GM23338 (cell line): Measurements from ENCODE around the gene HOXC4. TPM values are rescaled to one million over a fixed set of nuclear protein-coding genes. Genes with fewer than 3 reads are reported as not detected.

Experiments used
- ATAC-seq: fragments of 200-7000 bp; cut with Tn5 transposase; 3 replicates; pipeline ENCODE4 v1.9.1; 2020
- DNase-seq: peaks from one replicate; pipeline ENCODE4 v3.0.0-alpha.2; 2015; ENCODE audit warnings: low spot score
- H2AFZ ChIP-seq: fragments of 200-600 bp; sonication (generic); 2 replicates; pipeline ENCODE4 v1.8.0; 2016; ENCODE audit warnings: antibody characterized with exemption, mild to moderate bottlenecking, moderate library complexity
- H3F3A ChIP-seq: fragments of 200-600 bp; sonication (generic); replicated peaks from 2 replicates; pipeline ENCODE4 v1.8.0; 2017; ENCODE audit warnings: antibody characterized with exemption, mixed run types, low read depth
- H3K27ac ChIP-seq: fragments of 200-600 bp; sonication (generic); 2 replicates; pipeline ENCODE4 v1.6.1; 2016; ENCODE audit warnings: low read depth
- H3K27me3 ChIP-seq: fragments of 200-600 bp; sonication (generic); 2 replicates; pipeline ENCODE4 v1.8.0; 2016; ENCODE audit warnings: mild to moderate bottlenecking, mixed run types, moderate library complexity; ENCODE audit not compliant: insufficient read depth
- H3K36me3 ChIP-seq: fragments of 200-600 bp; sonication (generic); 2 replicates; pipeline ENCODE4 v1.8.0; 2016; ENCODE audit warnings: mild to moderate bottlenecking; ENCODE audit not compliant: insufficient read depth
- H3K4me1 ChIP-seq: fragments of 200-600 bp; sonication (generic); 2 replicates; pipeline ENCODE4 v1.8.0; 2016; ENCODE audit warnings: mild to moderate bottlenecking, moderate library complexity; ENCODE audit not compliant: insufficient read depth
- H3K4me2 ChIP-seq: fragments of 200-600 bp; sonication (generic); 2 replicates; pipeline ENCODE4 v1.7.1; 2017; ENCODE audit warnings: mixed run types
- H3K4me3 ChIP-seq: fragments of 200-600 bp; sonication (generic); 2 replicates; pipeline ENCODE4 v1.6.1; 2016; ENCODE audit warnings: mixed run types
- H3K79me2 ChIP-seq: fragments of 200-600 bp; sonication (generic); replicated peaks from 2 replicates; pipeline ENCODE4 v1.8.0; 2017; ENCODE audit warnings: mild to moderate bottlenecking; ENCODE audit not compliant: insufficient read depth
- H3K9me2 ChIP-seq: fragments of 200-600 bp; sonication (generic); 2 replicates; pipeline ENCODE4 v1.8.0; 2017; ENCODE audit not compliant: insufficient read depth
- H4K20me1 ChIP-seq: fragments of 200-600 bp; sonication (generic); replicated peaks from 2 replicates; pipeline ENCODE4 v1.8.0; 2017; ENCODE audit warnings: mild to moderate bottlenecking; ENCODE audit not compliant: insufficient read depth
- H3K27ac Mint-ChIP-seq: 2 replicates; pipeline ENCODE4 v1.8.0; 2020; ENCODE audit warnings: inconsistent platforms, mild to moderate bottlenecking, moderate library complexity, mixed read lengths
- H3K27me3 Mint-ChIP-seq: 3 replicates; pipeline ENCODE4 v1.8.0; 2022; ENCODE audit warnings: low read depth, mild to moderate bottlenecking, moderate library complexity, mixed read lengths, inconsistent platforms; ENCODE audit not compliant: insufficient read depth, poor library complexity
- H3K36me3 Mint-ChIP-seq: 3 replicates; pipeline ENCODE4 v1.8.0; 2021; ENCODE audit warnings: low read depth, mild to moderate bottlenecking, inconsistent platforms, moderate library complexity, mixed read lengths
- H3K4me1 Mint-ChIP-seq: 3 replicates; pipeline ENCODE4 v1.8.0; 2020; ENCODE audit warnings: mild to moderate bottlenecking, inconsistent platforms, mixed read lengths
- H3K4me3 Mint-ChIP-seq: 3 replicates; pipeline ENCODE4 v1.8.0; 2021; ENCODE audit warnings: moderate library complexity, mild to moderate bottlenecking, inconsistent platforms, mixed read lengths
- H3K9me3 Mint-ChIP-seq: 3 replicates; pipeline ENCODE4 v1.8.0; 2020; ENCODE audit warnings: moderate library complexity, mild to moderate bottlenecking, inconsistent platforms, mixed read lengths
- EZH2 ChIP-seq: fragments of 200-600 bp; sonication (generic); IDR thresholded peaks from one replicate; pipeline ENCODE4 v1.8.0; 2017; ENCODE audit warnings: antibody characterized with exemption, mild to moderate bottlenecking, low read depth; ENCODE audit not compliant: unreplicated experiment
- EZH2phosphoT487 ChIP-seq: fragments of 200-600 bp; sonication (generic); IDR thresholded peaks from one replicate; pipeline ENCODE4 v1.8.1; 2018; ENCODE audit warnings: antibody characterized with exemption; ENCODE audit not compliant: unreplicated experiment
- NANOG ChIP-seq: IDR thresholded peaks from 2 replicates; pipeline ENCODE4 v1.6.1; 2016; ENCODE audit warnings: antibody characterized with exemption, borderline replicate concordance
- ZNF331 ChIP-seq: fragments of 250-450 bp; sonication (Bioruptor Pico); IDR thresholded peaks from 2 replicates; pipeline ENCODE4 v1.5.0; 2020; ENCODE audit warnings: low read depth, mild to moderate bottlenecking, moderate library complexity
- polyA plus RNA-seq: library from polyadenylated mRNA; unstranded; fragments of >200 nt; fragmentation: Nextera tagmentation; extraction: Ambion mirVana; gene quantifications from 2 replicates; pipeline ENCODE4 v1.2.1, GENCODE V29; 2016
- total RNA-seq: library from RNA; depleted of rRNA; stranded (reverse); fragments of >200 nt; shearing (Covaris generic); gene quantifications from 2 replicates; pipeline ENCODE4 v1.2.3, GENCODE V29; 2014
- TF ChIP-seq, protein P1 (sequence below): IDR thresholded peaks from 2 replicates; pipeline ENCODE4 v1.6.1; 2016; ENCODE audit warnings: antibody characterized with exemption
- TF ChIP-seq, protein P2 (sequence below): IDR thresholded peaks from one replicate; pipeline ENCODE4 v1.6.1; 2018; ENCODE audit warnings: antibody characterized with exemption; ENCODE audit not compliant: unreplicated experiment
- TF ChIP-seq, protein P3 (sequence below): fragments of 250-450 bp; sonication (Bioruptor Pico); IDR thresholded peaks from 2 replicates; pipeline ENCODE4 v1.5.0; 2020; ENCODE audit warnings: mild to moderate bottlenecking, moderate library complexity

The HOXC4 gene
- total and polyA plus RNA-seq, 2 experiments from 2014 or later: not detected

DNA sequence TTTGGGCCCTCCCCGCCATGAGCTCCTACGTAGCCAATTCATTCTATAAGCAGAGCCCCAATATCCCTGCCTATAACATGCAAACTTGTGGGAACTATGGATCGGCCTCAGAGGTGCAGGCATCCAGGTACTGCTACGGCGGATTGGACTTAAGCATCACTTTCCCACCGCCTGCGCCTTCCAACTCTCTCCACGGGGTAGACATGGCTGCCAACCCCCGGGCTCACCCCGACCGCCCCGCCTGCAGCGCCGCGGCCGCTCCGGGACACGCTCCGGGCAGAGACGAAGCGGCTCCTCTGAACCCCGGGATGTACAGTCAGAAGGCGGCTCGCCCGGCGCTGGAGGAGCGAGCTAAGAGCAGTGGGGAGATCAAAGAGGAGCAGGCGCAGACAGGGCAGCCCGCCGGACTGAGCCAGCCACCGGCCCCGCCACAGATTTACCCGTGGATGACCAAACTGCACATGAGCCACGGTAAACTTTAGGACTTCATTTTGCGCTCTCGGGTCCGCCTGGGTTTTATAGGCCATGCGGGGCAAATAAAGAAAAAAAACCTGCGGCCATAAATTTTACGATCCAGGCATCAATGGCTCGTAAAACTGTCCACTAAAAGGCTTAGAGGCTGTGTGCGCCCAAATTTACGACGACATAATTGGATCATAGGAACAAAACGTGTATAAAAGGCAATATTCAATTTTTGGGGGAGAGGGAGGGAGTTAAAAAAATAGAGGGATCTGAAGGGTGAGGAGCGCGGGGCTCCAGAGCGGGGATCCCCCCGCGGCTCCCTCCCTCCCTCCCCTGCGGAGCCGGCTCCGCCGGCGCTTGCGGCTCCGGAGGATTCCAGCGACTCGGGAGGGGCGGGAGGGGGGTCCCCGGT, 20.3 kb upstream of the HOXC4 start:
- TF ChIP-seq, protein P1, sequence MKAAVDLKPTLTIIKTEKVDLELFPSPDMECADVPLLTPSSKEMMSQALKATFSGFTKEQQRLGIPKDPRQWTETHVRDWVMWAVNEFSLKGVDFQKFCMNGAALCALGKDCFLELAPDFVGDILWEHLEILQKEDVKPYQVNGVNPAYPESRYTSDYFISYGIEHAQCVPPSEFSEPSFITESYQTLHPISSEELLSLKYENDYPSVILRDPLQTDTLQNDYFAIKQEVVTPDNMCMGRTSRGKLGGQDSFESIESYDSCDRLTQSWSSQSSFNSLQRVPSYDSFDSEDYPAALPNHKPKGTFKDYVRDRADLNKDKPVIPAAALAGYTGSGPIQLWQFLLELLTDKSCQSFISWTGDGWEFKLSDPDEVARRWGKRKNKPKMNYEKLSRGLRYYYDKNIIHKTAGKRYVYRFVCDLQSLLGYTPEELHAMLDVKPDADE: no peak
- TF ChIP-seq NANOG: no peak
- TF ChIP-seq, protein P2, sequence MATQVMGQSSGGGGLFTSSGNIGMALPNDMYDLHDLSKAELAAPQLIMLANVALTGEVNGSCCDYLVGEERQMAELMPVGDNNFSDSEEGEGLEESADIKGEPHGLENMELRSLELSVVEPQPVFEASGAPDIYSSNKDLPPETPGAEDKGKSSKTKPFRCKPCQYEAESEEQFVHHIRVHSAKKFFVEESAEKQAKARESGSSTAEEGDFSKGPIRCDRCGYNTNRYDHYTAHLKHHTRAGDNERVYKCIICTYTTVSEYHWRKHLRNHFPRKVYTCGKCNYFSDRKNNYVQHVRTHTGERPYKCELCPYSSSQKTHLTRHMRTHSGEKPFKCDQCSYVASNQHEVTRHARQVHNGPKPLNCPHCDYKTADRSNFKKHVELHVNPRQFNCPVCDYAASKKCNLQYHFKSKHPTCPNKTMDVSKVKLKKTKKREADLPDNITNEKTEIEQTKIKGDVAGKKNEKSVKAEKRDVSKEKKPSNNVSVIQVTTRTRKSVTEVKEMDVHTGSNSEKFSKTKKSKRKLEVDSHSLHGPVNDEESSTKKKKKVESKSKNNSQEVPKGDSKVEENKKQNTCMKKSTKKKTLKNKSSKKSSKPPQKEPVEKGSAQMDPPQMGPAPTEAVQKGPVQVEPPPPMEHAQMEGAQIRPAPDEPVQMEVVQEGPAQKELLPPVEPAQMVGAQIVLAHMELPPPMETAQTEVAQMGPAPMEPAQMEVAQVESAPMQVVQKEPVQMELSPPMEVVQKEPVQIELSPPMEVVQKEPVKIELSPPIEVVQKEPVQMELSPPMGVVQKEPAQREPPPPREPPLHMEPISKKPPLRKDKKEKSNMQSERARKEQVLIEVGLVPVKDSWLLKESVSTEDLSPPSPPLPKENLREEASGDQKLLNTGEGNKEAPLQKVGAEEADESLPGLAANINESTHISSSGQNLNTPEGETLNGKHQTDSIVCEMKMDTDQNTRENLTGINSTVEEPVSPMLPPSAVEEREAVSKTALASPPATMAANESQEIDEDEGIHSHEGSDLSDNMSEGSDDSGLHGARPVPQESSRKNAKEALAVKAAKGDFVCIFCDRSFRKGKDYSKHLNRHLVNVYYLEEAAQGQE: no peak
- TF ChIP-seq EZH2phosphoT487: peak; percentile 92
- TF ChIP-seq ZNF331 (CRISPR knock-in tag): no peak
- TF ChIP-seq, protein P3, sequence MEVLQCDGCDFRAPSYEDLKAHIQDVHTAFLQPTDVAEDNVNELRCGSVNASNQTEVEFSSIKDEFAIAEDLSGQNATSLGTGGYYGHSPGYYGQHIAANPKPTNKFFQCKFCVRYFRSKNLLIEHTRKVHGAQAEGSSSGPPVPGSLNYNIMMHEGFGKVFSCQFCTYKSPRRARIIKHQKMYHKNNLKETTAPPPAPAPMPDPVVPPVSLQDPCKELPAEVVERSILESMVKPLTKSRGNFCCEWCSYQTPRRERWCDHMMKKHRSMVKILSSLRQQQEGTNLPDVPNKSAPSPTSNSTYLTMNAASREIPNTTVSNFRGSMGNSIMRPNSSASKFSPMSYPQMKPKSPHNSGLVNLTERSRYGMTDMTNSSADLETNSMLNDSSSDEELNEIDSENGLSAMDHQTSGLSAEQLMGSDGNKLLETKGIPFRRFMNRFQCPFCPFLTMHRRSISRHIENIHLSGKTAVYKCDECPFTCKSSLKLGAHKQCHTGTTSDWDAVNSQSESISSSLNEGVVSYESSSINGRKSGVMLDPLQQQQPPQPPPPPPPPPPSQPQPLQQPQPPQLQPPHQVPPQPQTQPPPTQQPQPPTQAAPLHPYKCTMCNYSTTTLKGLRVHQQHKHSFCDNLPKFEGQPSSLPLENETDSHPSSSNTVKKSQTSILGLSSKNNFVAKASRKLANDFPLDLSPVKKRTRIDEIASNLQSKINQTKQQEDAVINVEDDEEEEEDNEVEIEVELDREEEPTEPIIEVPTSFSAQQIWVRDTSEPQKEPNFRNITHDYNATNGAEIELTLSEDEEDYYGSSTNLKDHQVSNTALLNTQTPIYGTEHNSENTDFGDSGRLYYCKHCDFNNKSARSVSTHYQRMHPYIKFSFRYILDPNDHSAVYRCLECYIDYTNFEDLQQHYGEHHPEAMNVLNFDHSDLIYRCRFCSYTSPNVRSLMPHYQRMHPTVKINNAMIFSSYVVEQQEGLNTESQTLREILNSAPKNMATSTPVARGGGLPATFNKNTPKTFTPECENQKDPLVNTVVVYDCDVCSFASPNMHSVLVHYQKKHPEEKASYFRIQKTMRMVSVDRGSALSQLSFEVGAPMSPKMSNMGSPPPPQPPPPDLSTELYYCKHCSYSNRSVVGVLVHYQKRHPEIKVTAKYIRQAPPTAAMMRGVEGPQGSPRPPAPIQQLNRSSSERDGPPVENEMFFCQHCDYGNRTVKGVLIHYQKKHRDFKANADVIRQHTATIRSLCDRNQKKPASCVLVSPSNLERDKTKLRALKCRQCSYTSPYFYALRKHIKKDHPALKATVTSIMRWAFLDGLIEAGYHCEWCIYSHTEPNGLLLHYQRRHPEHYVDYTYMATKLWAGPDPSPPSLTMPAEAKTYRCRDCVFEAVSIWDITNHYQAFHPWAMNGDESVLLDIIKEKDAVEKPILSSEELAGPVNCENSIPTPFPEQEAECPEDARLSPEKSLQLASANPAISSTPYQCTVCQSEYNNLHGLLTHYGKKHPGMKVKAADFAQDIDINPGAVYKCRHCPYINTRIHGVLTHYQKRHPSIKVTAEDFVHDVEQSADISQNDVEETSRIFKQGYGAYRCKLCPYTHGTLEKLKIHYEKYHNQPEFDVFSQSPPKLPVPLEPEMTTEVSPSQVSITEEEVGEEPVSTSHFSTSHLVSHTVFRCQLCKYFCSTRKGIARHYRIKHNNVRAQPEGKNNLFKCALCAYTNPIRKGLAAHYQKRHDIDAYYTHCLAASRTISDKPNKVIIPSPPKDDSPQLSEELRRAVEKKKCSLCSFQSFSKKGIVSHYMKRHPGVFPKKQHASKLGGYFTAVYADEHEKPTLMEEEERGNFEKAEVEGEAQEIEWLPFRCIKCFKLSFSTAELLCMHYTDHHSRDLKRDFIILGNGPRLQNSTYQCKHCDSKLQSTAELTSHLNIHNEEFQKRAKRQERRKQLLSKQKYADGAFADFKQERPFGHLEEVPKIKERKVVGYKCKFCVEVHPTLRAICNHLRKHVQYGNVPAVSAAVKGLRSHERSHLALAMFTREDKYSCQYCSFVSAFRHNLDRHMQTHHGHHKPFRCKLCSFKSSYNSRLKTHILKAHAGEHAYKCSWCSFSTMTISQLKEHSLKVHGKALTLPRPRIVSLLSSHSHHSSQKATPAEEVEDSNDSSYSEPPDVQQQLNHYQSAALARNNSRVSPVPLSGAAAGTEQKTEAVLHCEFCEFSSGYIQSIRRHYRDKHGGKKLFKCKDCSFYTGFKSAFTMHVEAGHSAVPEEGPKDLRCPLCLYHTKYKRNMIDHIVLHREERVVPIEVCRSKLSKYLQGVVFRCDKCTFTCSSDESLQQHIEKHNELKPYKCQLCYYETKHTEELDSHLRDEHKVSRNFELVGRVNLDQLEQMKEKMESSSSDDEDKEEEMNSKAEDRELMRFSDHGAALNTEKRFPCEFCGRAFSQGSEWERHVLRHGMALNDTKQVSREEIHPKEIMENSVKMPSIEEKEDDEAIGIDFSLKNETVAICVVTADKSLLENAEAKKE (CRISPR knock-in tag): no peak
- peak; percentile 98 for TF ChIP-seq EZH2
- Mint-ChIP-seq H3K27me3 (peaks cover 96% of the 10 kb centered on the region), H3K36me3 (no peaks in the 10 kb centered on the region; the same call in 2 of the 3 replicates), H3K4me1 (peaks cover 23% of the 10 kb centered on the region), H3K27ac (no peak overlapping the region), H3K4me3 (peak overlapping the region; percentile 19; the same call in 1 of the 3 replicates), H3K9me3 (peaks cover 6% of the 10 kb centered on the region)
- H3K4me1 ChIP-seq: peaks cover 31% of the 10 kb centered on the region
- peaks cover 100% of the 10 kb centered on the region for H3K27me3 ChIP-seq
- peak; percentile 47 for DNase-seq
- peaks cover 27% of the 10 kb centered on the region for H4K20me1 ChIP-seq
- peak overlapping the region; percentile 13 for H3K4me3 ChIP-seq
- H3K36me3 ChIP-seq: no peaks in the 10 kb centered on the region
- no peak overlapping the region for H3K27ac ChIP-seq
- H3F3A ChIP-seq: peaks cover 25% of the 10 kb centered on the region; the same call in 1 of the 2 replicates
- no peaks in the 10 kb centered on the region for H3K9me2 ChIP-seq
- ATAC-seq: peak; percentile 15
- H2AFZ ChIP-seq: no peak overlapping the region
- H3K4me2 ChIP-seq: peak overlapping the region; percentile 43; the same call in 1 of the 2 replicates
- no peaks in the 10 kb centered on the region for H3K79me2 ChIP-seq
